ELR (cell line): ENCODE data around the gene NBPF3.
"Not testable (repeated sequence)": the region's sequence is repeated elsewhere in the genome, so short reads cannot be mapped to it uniquely, and the experiment has no call there.

Source experiments
- DNase-seq: peaks from one replicate; pipeline ENCODE4 v3.0.0-alpha.2; 2015; ENCODE audit warnings: low read depth

Gene NBPF3

GRCh38 chr1:21439721-21440629 is at the start of gene NBPF3:
Gene NBPF3, plus strand, starts transcription at chr1:21440137. Its CDS starts 4,950 bp downstream, at chr1:21445087.
- peak; percentile 86 for DNase-seq

DNA sequence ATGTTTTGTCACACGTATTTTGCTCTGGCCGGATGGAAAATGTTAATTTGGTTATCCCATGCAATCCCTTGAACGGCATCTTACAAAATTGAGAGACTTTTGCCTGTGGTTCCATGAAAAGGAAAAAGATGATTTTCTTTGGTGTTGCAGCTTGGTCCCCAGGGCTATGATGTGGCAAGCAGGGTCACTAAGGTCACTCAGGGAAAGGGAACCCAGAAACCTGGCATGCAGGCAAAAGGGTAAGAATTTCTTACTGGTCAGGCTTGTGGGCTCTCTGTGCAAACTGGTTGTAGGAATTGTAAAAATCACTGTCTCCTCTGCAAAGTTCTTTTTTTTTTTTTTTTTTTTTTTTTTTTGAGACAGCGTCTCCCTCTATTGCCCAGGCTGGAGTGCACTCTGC is 48.4 kb upstream of the NBPF3 start:
- DNase-seq: no peak

- no peak for DNase-seq
These were observed 47.2 kb upstream of the NBPF3 start for GRCh38 chr1:21392587-21393263.

DNA sequence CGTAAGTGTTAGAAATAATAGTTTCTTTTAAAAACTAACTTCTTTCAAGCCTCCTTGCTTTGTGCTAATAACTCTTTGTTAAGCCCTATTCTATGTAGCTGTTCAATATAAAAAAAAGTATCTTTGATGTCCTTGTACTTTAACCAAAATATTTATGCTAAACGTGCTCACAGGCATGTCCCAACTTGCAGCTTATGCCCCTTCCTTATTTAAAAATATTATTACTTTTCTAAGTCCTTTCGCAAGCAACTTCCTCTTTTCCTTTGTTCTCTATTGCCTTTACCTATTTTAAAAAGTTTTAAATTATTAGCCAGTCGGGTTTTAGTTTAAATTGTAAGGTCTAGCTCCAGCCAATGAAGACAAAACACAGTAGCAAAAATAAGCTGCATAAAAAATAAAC is 43.4 kb upstream of the NBPF3 start:
- DNase-seq: no peak

GRCh38 chr1:21397813-21398188 is 42.1 kb upstream of the NBPF3 start:
- no peak for DNase-seq

- DNase-seq: peak; percentile 31
These were observed 38.1 kb upstream of the NBPF3 start for GRCh38 chr1:21401726-21402346.

GRCh38 chr1:21406659-21407058 is 33.3 kb upstream of the NBPF3 start:
- no peak for DNase-seq

GRCh38 chr1:21409897-21410296 is 30.0 kb upstream of the NBPF3 start:
- not testable (repeated sequence) for DNase-seq

- no peak for DNase-seq
These were observed 25.9 kb upstream of the NBPF3 start for GRCh38 chr1:21414015-21414414.

DNA sequence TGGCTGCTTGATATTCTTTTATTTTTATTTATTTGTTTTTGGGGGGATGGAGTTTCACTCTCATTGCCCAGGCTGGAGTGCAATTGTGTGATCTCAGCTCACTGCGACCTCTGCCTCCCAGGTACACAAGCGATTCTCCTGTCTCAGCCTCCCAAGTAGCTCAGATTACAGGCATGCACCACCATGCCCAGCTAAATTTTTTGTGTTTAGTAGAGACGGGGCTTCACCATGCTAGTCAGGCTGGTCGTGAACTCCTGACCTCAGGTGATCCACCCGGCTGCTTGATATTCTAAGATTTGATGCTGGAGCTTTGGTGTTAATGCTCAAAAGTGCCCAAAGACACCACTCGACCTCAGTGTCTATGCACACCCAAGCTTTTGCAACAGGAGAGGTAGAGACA is 19.6 kb upstream of the NBPF3 start:
- not testable (repeated sequence) for DNase-seq

DNA sequence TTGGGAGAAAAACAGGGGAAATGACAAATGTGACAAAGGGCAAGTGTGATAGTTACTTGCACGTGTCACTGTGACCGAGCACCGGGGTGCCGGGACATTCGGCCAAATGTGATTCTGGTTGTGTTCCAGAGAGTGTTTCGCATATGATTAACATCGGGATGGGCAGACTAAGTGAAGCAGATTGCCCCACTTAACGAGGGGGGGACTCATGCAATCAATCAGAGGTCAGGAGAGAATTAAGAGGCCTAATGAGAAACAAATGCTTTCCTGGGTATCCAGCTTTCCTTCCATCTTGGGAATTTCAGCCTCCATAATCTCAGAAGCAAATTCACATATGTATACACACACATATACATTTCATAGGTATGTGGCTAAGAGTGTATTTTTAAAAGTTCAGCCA is 18.6 kb upstream of the NBPF3 start:
- not testable (repeated sequence) for DNase-seq

DNA sequence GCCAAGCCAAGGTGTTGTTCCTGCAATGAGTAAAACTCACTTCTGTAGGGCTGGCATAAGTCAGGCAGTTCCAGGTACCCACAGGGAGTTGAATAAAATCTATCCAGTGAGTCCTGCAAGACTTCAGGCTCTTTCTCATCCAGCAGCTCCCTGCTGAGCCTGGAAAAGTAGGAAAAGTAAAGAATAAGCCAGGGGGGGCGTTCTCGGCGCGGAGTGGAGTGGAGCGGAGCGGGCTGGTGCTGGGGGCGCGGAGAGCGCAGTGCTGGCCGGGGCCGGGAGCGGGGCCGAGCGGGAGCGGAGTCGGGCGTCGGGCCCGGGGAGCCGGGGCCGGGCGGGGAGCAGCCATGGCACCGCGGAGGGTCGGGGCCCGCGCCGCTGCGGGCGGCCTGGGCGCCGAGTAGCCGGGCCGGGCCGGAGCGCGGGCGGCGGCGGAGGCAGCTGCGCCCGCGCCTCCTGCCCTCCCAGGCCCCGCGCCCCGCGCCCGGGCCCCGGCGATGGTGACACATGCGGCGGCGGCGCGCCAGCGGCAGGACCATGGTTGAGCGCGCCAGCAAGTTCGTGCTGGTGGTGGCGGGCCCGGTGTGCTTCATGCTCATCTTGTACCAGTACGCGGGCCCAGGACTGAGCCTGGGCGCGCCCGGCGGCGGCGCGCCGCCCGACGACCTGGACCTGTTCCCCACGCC is 12.0 kb upstream of the NBPF3 start:
- not testable (repeated sequence) for DNase-seq

DNA sequence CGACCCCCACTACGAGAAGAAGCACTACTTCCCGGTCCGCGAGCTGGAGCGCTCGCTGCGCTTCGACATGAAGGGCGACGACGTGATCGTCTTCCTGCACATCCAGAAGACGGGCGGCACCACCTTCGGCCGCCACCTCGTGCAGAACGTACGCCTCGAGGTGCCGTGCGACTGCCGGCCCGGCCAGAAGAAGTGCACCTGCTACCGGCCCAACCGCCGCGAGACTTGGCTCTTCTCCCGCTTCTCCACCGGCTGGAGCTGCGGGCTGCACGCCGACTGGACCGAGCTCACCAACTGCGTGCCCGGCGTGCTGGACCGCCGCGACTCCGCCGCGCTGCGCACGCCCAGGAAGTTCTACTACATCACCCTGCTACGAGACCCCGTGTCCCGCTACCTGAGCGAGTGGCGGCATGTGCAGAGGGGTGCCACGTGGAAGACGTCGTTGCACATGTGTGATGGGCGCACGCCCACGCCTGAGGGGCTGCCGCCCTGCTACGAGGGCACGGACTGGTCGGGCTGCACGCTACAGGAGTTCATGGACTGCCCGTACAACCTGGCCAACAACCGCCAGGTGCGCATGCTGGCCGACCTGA is 11.4 kb upstream of the NBPF3 start:
- not testable (repeated sequence) for DNase-seq

DNA sequence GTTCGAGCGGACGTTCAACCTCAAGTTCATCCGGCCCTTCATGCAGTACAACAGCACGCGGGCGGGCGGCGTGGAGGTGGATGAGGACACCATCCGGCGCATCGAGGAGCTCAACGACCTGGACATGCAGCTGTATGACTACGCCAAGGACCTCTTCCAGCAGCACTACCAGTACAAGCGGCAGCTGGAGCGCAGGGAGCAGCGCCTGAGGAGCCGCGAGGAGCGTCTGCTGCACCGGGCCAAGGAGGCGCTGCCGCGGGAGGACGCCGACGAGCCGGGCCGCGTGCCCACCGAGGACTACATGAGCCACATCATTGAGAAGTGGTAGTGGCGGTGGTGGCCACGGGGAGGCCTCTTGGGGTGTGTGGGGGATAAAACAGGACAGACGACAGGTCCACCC is 10.7 kb upstream of the NBPF3 start:
- not testable (repeated sequence) for DNase-seq

- DNase-seq: not testable (repeated sequence)
These were observed 9.1 kb upstream of the NBPF3 start for GRCh38 chr1:21430875-21431274.

DNA sequence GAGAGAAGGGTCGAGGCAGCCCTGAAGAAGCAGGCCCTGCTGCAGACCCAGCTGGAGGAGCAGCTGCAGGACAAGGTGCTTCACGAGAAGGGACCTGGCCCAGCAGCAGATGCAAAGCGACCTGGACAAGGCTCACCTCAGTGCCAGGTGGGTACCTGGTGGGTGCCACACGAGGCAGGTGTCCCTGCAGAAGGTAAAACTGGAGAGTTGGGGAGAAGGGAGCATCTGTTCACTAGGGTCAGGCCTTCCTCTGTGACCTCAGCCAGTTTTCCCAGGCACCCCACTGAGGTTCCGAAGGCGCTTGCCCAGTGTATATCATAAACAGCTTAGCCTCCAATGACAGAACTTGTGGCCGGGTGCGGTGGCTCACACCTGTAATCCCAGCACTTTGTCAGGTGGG is 5.5 kb upstream of the NBPF3 start:
- DNase-seq: no peak

DNA sequence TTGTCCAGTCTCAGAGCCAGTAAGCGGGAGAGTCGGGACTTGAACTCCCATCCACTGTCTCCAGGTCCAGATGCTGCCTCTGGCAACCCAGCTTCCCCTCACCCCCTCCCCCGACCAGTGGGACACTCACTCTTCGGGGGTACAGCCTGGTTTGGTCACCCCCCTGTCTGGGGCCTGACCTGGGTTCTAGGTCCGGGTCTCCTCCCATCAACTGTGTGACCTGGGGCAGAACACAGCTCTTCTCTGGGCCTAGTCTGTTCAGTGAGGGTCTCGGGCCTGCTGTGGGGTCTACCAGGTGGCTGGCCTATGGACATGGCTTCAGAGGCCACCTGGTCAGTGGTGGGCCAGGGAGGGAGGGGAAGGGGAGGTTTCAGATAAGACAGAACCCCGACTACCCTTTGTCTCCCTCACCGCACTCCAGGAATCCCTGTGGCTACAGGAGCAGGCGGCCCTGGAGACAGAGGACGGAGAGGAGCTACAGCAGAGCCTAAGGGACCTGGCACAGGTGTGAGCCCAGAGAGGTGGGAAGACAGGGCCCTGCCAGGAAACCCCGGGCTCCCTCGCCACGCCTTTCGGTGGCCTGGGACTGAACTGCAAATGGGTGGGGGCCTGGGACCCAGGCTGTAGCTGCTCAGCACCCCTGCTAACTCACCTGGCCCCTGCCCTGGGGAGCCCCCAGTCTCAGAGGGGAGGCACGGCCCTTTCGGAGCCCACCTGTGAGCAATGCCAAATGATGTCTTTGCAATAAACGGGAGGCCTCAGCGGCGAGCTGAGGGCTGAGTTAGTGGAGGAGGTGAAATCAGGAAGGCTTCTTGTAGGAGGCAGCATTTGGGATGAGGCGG is 4.1 kb upstream of the NBPF3 start:
- DNase-seq: no peak

- DNase-seq: no peak
These were observed 3.2 kb upstream of the NBPF3 start for GRCh38 chr1:21436488-21437340.

DNA sequence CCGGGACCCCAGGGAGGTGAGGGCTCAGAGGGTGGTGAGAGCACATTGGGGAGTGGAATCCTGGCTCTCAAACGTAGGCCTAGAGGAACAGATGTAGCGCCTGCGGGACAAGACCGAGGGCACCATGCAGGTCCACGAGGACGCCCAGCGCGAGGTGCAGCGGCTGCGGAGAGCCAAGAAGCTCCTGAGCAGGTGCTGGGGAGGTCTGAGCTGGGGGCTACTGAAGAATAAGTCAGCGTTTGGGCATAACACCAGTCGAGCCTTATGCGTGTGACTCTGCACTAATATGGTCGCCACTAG is 2.6 kb upstream of the NBPF3 start:
- DNase-seq: no peak

DNA sequence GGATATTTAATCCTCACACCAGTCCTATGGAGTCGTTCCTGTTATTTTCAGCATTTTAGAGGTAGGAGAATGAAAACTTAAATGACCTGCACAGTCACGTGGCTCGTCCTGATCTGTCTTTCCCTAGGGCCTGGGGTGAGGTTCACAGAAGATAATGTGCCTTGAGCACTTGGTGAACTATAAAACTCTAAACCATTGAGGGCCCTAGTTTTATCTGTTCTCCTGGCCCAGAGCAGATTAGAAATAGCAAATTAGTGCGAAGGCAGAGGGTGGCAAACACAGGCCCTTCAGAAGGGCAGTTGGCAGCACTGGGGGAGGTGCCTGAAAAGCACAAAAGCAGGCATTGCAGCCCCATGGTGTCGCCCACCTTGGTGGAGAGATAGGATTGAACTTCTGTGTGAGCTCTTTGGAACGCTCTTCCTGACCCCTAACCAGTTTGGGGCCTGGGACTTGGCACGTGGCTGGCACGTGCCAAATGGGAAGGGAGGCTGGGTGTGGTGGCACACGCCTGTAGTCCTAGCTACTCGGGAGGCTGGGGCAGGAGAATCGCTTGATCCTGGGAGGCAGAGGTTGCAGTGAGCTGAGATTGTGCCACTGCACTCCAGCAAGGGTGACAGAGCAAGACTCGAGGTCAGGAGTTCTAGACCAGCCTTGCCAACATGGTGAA is 1.2 kb upstream of the NBPF3 start:
- not testable (repeated sequence) for DNase-seq
